HG03060 (cell line): Measurements from ENCODE around the gene TTC3.

Source experiments
- ATAC-seq: cut with Tn5 transposase; IDR thresholded peaks from one replicate; pipeline ENCODE4 v1.9.1; 2021; ENCODE audit warnings: low read depth, moderate number of reproducible peaks; ENCODE audit not compliant: unreplicated experiment

The TTC3 gene

DNA sequence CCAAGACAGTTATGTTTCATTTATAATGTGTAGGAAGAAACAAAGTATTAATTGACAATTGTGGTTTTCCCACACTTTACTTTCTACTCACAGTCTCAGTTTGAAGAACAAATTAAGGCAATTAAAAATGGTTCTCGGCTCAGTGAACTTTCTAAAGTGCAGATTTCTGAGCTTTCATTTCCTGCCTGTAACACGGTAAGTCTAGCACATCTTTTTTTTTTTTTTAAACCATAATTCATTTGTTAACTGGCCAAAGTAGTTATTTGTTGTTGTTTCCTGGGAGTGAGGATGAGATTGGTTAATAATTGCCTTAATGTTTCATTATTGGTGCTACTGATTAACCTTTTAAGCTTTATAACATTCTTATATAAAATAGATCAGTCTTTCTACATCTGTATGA is 119.0 kb downstream of the TTC3 start:
- no peak for ATAC-seq

DNA sequence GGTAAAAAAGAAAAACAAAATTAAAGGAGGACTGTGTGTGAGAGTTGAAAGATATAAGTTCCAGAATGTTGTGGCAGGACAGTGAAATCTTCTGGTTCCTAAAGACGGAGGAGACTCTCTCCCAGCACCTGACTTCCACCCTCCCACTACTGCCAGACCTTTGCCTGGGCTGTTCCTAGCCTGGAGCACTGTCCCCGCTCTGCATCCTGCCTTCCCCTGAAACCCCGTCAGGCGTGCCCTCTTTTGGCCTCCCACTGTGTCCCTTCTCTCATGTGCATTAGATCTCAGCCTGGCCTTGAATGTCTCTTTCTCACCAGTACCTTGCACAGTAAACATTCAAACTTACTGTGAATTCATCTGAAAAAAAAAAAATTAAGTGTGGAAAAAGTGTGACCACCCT is 120.0 kb downstream of the TTC3 start:
- ATAC-seq = no peak

DNA sequence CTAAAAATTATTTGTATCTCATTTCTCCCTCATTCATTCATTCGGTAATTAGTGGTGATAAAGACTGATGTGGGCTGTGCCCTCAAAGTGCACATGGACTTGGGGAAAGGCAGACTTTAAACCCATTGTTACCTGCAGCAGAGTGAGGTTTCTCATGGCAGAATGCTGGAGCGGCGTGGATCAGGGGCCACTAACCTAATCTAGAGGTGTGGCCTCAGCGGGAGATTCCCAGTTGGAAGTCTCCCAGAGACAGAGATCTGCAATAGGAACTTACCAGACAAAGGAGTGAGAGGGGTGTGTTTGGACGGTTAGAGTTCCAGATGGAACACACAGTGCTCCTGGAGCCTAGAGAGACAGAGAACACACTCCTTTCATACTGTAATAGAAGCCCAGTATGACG is 120.6 kb downstream of the TTC3 start:
- ATAC-seq = no peak

DNA sequence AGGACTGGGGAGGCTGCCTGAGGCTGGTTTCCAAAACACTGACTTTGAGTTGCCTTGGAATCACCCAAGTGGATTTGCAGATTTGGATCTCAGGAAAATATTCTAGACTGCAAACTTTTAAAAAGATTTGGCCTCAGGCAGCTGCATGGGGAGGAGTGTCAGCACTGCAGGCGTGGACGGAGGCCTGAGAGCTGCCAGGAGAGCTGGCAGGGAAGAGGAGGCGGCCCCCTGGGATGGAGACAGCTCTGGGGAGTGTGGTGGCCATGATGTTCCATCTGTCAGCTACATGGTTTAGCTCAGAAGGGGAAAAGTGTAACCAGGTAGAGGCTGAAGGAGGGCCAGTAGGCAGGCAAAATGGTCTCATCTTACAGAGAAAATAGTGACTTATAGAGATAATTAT is 122.0 kb downstream of the TTC3 start:
- no peak for ATAC-seq

DNA sequence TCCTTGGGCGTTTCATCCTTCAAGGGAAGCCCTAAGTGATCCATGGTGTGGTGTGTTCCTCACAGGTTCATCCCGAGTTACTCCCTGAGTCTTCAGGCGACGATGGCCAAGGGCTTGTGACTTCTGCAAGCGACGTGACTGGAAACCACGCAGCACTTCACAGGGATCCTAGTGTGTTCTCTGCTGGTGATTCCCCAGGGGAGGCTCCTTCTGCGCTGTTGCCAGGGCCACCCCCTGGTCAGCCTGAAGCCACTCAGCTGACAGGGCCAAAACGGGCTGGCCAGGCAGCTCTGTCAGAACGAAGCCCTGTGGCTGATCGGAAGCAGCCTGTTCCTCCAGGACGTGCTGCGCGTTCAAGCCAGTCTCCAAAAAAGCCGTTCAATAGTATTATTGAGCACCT is 122.6 kb downstream of the TTC3 start:
- ATAC-seq = no peak

DNA sequence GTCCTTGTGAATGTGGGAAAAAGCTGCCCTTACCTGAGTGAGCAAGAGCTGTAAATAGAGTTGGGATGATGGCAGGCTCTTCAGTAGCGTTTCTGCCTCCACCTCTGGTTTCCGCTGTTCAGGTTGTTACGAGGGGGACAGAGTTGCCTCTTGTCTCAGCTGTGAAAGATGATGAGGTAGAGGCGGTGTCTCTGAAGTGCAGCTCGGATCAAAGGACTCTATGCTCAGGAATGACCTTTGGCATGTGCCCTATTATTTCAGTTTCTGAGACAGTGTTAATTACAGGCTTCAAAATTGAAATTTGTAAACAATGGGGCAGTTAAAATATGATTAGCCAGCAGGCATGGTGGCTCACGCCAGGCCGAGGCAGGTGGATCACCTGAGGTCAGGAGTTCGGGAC is 123.8 kb downstream of the TTC3 start:
- no peak for ATAC-seq

DNA sequence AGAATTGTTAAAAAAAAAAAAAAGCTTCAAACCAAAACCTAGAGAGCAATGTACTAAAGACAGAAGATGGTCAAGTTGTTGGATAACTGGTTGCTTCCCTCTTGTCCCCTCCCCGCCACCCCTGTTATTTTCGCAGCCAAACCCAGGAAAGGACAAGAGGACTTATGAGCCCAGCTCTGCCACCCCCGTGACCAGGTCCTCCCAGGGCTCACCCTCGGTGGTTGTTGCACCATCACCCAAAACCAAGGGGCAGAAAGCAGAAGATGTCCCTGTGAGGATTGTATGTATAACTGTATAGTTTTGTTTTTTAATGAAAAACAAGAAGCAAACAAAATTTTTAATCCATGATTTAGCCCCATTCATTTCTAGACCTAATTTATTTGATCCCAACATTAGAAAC is 124.7 kb downstream of the TTC3 start:
- no peak for ATAC-seq

DNA sequence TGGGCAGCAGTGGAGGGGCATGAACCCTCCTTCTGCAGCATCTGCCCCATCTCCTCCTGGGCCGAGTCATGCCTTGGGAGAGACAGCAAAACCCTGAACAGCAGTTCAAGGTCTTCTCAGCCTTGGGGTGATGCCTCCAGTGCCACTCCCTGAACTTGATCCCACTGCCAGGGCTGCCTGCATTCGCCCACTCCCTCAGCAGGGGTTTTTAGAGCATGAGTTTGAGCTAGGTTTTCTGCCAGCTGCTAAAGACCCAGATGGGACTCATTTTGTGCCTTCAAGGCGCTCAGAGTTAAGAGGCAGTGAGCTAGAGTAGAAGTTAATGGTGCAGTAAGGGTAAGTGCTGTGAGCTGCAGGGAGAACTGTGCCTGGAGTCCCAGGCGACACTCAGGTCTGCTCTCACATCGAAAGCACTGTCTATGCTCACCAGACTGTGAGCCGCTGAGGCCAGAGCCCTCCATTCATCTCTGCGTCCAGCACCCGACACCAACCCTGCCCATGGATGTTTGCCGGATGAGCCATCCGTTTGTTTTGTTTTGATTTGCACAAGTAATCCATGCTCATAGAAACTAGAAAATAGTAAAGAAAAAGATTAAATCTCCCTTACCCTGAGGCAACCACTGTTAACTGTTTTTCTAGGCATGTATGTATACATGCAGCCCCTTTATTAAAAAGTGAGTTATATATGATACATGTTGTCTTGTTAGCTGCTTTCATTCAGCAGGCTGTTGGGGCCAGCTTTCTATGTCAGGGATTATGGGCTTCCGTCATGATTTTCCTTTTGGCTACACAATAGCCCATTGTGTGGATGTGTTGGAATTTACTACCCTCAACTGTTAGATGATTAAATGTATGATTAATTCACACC is 126.2 kb downstream of the TTC3 start:
- ATAC-seq = no peak

DNA sequence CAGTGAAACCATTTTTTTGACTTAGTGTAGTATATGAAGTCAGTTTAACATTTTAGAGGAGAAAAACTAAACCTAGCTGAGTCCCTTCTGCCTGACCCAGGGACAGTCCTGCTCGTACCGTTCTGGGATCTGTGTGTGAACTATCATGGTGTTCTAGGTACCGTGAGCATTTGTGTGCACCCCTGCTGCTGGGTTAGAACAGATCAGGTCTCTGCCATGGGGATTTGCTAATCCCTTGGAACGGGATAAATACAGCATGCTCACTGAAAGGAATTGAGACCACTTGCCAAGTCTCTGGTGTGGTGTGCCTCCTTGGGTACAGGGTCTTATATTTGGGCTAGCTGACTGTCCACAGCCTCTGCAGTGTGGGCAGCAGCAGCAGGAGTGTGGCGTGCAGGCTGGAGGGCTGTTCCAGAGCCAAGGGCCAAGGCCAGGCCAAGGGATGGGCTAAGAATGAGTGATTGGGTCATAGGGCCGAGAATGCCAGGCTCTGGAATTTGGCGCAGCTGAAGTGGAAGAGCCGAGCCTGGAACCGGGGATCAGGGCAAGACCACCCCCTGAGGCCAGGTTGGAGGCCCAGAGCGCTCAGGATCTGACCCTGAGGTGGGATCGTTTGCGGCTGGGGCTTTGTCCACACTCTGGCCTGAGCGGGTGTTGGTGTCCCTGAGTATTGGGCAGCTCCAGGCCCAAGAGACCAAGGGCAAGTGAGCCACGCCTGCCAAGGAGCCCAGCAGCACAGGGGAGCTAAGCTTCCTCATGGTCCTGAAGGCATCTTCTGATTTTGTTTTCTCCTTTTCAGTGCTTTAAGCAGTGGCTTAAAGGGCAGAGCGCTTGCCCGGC is 127.8 kb downstream of the TTC3 start:
- ATAC-seq = no peak

DNA sequence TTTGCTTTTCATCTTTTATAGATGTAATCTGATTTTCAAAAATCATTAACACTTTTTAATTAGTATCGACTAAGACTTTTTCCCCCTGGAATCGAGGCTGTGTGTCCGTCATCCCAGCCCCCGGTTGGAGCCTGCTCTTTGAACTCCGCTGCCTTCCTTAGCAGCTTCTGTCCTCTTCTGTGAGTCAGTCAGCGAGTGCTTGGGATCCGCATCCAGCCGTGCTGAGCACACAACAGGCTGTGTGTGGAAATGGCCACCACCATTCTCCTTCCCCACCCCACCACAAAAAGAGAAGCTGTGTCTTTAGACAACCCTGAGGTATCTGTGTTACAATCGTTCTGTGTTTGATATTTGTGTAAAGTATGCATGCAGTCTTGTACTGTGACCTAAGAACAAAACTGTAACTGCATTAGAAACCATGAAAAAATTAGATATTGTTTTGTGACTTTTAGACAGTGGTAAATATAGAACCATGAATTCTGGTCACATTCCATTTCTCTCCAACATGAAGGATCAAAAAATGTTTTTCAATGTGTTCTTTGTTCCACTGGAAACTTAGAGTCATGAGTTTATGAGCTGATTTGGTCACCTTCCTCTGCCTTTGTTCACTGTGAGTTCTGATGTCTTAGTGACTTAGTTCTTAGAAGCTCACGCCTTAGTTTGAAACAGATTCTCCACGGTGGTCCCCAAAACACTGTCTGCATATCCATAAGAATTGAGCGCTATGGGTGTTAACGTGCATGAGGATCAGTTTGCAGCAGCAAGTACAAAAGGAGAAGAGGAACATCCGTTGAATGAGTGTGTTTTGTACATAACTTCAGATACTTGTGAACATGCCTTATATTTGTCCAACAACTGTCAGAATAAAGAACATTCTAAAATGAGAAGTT is 129.4 kb downstream of the TTC3 start:
- ATAC-seq = no peak

DNA sequence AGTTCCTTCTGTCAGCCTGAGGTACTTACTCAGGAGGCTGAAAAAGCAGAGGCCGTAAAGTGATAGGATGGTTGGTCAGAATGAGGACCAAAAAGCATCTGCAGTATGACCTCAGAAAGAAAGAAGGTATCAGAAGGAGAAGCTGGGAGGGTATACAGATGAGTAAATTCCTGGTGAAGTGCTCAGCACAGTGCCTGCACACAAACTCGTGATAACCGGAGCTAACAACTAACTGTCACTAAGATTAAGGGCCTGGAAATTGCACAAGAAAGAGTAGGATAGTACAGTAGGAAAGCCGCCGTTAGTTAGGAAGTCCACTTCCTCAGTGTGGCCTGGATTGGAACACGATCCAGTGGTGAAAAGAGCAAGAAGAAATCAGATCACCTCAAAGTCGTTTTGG is 131.5 kb downstream of the TTC3 start:
- ATAC-seq = no peak

DNA sequence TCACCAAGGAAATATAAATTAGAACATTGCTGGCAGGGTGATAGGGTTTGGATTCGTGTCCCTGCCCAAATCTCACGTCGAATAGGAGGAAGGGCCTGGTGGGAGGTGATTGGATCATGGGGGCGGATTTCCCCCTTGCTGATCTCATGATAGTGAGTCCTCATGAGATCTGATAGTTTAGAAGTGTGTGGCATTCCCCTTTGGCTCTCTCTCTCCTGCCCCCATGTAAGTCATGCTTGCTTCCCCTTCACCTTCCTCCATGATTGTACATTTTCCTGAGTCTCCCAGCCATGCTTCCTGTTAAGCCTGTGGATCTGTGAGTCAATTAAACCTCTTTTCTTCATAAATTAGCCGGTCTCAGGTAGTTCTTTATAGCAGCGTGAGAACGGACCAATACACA is 133.4 kb downstream of the TTC3 start:
- ATAC-seq = no peak

DNA sequence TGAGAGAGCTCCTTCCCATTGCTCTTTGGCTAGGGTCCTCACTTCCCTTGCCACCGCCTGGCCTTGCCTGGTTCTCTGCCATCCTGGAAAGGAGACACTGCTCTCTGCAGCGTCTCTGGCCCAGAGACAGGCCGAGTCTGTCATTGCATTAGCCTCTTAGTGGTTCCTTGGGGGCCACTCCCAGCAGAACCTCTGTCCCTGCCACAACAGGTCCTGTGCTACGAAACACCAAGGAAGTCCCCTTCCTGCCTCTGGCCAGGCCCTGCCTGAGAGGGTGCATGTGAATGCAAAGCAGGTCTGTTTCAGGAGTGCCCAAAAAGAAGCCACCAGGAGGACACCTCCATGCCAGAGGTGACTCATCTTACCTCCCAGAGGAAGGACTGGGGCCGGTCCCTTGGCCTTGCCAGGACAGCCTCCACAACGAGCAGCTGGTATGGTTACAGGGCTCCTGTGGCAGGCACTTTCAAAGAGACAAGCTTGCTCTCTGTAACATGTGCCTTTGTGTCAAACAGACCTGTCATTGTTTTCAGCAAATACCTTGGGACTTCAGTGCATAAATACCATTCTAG is 134.5 kb downstream of the TTC3 start:
- ATAC-seq = peak; percentile 47

DNA sequence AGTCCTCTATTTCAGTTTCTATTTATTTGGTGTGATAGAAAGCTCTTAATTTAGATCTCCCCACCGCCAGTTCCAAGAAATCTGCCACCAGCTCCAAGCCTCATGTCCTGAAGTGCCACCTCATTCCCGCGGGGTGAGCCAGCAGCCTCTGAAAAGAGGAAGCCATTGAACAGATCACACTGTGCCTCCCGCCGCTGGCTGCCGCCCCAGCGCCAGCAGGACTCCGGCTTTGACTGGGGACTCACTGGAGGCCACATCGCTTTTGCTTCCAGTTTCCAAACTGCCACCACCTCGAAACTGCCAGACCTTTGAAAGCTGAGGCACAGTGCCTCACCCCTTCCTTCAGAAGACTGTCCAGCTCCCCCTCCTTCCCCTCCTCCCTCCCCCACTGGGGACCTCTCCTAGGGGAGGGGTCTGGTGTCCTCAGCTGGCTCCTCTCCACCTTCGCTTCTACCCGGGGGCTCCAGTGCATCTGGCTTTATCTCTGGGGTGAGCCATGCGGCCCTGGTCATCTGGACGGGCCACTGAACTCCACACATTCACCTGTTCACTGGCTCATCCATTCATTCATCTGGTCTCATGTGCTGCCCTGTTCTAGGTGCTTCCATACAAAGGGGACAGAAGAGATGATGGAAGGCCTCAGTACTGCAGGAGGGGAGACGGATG is 135.1 kb downstream of the TTC3 start:
- ATAC-seq = peak; percentile 27

DNA sequence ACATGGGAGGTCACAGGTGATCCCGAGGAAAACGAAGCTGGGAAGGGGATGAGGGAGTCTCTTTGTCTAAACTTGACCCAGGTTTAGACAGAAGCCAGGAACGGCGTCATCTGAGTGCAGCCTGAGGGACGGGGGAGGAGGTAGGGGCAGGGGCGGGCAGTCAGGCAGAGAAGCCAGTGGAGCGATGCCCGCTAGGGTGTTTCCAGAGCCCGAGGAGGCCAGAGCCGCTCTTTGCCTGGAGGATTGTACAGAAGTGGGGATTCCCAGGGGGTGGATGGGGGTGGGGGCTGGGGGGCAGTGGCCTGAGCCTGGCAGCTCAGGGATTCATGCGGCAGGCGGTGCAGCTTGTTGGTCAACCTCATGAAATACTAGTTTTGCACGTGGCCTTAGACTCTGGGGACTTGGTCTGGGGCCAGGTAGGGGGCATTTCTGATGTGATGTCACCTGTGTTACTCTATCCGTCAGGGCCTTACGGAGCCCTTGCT is 135.7 kb downstream of the TTC3 start:
- peak; percentile 11 for ATAC-seq

DNA sequence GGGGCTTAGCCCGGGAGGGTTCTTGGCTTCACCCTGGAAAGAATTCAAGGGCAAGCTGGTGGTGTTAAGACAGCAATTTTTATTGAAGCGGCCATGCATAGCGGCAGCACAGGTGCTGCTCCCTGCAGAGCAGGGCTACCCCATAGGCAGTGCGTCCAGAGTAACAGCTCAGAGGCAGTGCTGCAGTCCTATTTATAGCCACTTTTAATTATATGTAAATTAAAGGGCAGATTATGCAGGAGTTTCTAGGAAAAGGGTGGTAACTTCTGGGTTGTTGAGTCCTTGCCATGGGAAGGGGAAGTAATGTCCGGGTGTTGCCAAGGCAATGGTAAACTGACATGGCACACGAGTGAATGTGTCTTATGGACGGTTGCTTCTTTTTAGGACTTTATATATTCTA is 137.1 kb downstream of the TTC3 start:
- no peak for ATAC-seq

DNA sequence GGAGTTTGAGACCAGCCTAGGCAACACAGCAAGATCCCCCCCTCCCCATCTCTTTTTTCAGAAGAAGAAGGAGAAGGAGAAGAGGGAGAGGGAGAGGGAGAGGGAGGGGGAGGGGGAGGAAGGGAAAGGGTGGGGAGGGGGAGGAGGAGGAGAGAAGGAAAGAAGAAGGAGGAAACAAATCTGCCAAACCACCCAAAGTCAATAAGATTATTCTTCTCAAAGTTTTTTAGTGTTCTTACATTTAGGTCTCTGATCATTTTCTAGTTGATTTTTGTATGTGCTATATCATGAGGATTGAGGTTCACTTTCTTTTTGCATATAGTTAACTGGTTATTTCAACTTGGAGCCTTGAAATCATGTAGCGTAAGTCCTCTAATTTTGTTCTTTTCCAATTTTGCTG is 137.7 kb downstream of the TTC3 start:
- no peak for ATAC-seq

DNA sequence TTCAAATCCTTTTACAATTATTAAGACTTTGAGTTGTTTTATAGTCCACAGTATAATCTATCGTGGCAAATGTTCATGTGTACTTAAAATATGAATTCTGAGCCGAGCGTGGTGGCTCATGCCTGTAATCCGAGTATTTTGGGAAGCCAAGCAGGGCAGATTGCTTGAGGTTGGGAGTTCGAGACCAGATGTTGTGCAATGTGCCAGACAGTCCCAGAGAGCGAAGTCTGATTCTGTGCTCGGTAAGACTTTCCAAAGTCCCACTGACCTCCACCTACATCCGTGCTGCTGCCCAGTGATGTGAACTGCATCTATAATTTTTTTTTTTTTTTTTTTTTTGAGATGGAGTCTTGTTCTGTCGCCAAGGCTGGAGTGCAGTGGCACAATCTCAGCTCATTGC is 141.9 kb downstream of the TTC3 start:
- no peak for ATAC-seq

DNA sequence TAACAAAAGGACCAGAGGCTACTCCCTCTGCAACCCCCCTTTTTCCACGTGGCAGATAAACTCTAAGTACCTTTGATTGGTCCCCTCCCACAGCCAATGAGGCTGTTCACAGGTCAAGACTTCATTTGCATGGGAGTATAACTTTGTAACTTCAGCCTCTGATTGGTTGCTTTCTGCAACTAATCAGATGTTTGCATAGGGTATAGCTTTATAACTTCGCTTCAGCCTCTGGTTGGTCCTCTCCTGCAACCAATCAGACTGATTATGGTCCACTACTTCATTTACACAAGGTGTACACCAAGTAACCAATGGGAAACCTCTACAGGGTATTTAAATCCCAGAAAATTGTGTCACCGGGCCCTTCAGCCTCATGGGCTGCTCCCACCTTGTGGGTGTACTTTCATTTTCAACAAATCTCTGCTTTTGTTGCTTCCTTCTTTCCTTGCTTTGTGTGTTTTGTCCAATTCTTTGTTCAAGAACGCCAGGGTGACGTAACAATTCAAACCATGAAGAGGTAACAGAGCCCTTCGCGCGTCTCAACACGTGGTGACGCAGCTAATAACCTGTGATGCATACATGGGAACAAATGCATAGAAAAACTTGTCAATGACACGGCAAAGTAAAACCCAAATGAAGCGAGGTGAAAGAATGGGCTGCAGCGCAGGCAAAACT is 146.8 kb downstream of the TTC3 start:
- ATAC-seq = no peak
